ENCODE results near the gene OSCAR.

DNA sequence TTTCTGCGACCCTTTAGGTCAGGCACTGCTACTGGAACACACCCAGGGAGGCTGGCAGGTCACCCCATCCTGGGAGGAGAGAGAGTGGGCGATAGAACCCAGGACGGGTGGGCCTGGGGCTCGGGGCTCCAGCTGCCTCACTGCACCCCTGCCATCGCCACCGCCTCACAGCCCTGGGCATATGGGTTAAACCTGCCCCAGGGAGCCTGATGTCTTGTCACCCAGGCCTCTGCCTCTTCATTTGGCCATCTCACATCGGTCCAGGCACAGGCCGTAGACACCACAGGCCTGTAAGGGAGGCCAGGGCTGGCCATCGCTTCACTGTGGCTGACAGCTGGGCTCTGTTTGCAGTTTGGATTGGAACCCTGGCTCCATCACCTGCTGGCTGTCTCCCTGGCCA is 25.1 kb upstream of the OSCAR start:
- TF ChIP-seq POLR2A (IDR thresholded peaks at IDR 0.05; ENCODE audit: low read length), result no peak
- TF ChIP-seq GATA1 (IDR thresholded peaks at IDR 0.05; ENCODE audit: low read depth, low read length), result no peak

Measured in erythroblast (primary cell).